ENCODE results near the gene CNTNAP2.
"Not testable (repeated sequence)": the region's sequence is repeated elsewhere in the genome, so short reads cannot be mapped to it uniquely, and the experiment has no call there.

CNTNAP2 gene

DNA sequence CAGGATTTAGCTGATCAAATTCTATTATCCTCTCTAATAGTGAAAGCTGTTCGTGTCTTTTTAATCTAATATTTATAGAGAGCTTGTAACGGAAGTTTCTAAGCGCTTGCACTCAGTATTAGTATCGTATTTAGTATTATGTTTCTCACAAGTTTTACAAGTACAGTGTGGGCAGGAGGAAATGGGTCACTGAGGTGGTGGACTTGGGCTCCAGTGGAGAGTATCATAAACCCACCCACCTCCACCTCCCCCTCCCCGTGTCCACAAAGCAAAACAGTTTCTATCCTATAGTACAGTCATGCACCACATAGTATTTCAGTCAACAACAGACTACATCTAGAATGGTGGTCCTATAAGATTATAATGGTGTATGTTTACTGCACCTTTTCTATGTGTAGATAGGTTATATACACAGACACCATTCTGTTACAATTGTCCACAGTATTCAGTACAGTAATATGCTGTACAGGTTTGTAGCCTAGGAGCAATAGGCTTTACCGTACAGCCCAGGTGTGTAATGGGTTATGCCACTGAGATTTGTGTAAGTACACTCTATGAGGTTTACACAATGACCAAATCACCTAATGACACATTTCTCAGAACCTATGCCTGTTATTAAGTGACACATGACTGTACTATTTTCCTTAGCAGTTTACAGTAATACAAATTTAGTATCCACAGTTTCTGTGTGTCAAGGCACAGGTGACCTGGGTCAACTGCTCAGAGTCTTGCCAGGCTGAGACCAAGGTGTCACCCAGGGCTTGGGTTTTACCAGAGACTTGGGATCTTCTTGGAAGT, 1452.7 kb downstream of the CNTNAP2 start:
- H3K36me3 Mint-ChIP-seq (ENCODE audit: low read depth), result no peaks in the 10 kb centered on the region
- H3K27me3 Mint-ChIP-seq (ENCODE audit: low read depth), result no peaks in the 10 kb centered on the region
- H3K4me1 Mint-ChIP-seq (ENCODE audit: low read depth), result no peaks in the 10 kb centered on the region
- H3K9me3 Mint-ChIP-seq, result peaks cover 32% of the 10 kb centered on the region
- H3K4me3 Mint-ChIP-seq, result no peak overlapping the region
- no peak for DNase-seq (ENCODE audit: low spot score)
- H3K27ac Mint-ChIP-seq, result no peak overlapping the region

DNA sequence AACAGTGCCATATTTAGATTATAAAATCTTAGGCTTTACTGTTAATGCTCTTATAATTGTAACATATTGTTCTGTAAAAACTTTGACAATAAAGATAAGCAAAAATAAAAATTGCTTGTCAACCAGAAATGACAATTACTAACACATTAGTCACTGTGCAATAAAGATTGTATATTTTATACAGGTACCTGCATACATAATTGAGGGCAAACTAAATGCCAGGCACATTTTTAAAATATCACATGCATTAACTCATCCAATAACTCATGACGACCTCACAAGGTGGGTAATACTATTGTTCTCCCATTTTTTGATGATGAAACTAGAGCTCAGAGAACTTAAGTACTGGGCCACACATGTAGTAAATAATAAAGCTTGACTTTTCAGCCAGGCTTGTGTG, 1453.8 kb downstream of the CNTNAP2 start:
- Mint-ChIP-seq H3K4me1 (ENCODE audit: low read depth) (no peaks in the 10 kb centered on the region), H3K4me3 (no peak overlapping the region), H3K27ac (no peak overlapping the region), H3K36me3 (ENCODE audit: low read depth) (no peaks in the 10 kb centered on the region), H3K27me3 (ENCODE audit: low read depth) (no peaks in the 10 kb centered on the region), H3K9me3 (peaks cover 25% of the 10 kb centered on the region)
- DNase-seq (ENCODE audit: low spot score), result no peak

DNA sequence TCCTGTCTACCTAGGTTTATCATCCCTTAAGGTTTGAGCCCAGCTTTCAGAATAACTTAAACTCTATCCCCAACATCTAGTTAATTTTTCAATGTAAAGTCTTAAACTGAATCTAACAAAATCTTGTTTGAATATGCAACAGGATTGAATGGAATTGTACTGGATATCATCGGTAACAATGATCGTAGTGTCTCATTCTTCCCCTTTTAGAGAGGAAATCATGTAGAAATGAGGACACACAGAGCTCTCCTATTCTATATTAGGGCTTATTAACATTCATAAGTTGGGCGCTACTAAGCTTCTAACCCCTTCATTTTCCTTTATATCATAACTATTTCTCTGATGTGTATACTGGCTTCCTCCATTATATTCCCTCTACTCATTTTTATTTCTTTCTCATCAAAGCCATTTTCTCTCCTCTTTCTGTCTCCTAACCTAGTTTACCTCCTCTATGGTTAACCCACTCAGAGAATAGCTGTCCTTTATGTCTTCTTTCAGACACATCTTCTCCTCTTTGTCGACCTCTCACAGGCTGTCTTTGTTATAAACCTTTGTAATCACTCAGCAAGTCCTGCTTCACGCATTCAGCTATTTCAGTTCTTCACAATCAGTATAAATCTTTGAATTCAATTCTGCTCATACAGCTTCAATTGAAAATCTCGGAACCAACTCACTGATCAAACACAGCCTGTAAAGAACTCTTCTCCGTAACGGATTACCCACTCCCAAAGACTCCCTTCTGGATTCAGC, 1455.0 kb downstream of the CNTNAP2 start:
- Mint-ChIP-seq H3K36me3 (ENCODE audit: low read depth) (no peaks in the 10 kb centered on the region), H3K4me3 (no peak overlapping the region), H3K9me3 (peaks cover 21% of the 10 kb centered on the region), H3K27ac (no peak overlapping the region), H3K27me3 (ENCODE audit: low read depth) (no peaks in the 10 kb centered on the region), H3K4me1 (ENCODE audit: low read depth) (no peaks in the 10 kb centered on the region)
- no peak for DNase-seq (ENCODE audit: low spot score)

DNA sequence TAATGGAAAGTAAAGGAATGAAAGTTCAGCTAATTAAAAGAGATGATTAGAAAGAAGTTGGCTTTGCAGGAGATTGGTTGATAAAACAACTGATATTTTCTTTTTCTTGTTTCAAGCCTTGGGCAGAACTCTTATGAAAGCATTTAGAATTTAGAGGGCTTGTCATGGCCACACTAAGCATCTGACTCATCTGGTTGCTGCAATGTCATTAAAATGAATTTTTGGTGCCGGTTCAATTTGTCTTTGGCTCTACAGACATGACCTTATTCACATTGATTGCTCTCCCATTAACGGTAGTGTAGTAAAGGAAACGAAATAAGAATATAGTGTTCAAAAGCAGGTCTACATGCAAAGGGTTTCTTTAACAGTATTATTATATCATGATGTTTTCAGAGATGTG, 1461.6 kb downstream of the CNTNAP2 start:
- H3K27ac Mint-ChIP-seq, result no peak overlapping the region
- no peaks in the 10 kb centered on the region for H3K27me3 Mint-ChIP-seq (ENCODE audit: low read depth)
- no peak for DNase-seq (ENCODE audit: low spot score)
- H3K4me3 Mint-ChIP-seq, result no peak overlapping the region
- H3K9me3 Mint-ChIP-seq, result no peaks in the 10 kb centered on the region
- no peaks in the 10 kb centered on the region for H3K4me1 Mint-ChIP-seq (ENCODE audit: low read depth)
- no peaks in the 10 kb centered on the region for H3K36me3 Mint-ChIP-seq (ENCODE audit: low read depth)

DNA sequence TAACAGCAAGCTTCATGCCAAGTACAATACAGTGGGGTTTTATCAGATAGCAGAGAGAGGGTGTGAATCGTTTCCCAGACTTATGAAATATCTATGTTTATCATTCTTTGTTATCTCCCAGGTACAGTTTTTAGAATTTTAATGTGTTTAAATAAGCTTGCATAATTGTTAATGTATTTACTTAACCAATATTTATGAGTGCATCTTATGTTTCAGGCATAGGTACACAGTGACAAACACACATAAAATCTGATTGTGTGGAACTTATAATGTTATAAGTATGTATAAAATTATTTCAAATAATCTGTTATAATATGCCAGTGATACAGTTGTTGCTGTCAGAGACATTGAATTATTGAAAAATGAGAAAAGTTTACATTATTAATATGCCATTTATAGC, 1462.5 kb downstream of the CNTNAP2 start:
- H3K27me3 Mint-ChIP-seq (ENCODE audit: low read depth), result no peaks in the 10 kb centered on the region
- H3K9me3 Mint-ChIP-seq, result peaks cover 3% of the 10 kb centered on the region
- H3K36me3 Mint-ChIP-seq (ENCODE audit: low read depth), result no peaks in the 10 kb centered on the region
- H3K27ac Mint-ChIP-seq, result no peak overlapping the region
- no peak overlapping the region for H3K4me3 Mint-ChIP-seq
- no peaks in the 10 kb centered on the region for H3K4me1 Mint-ChIP-seq (ENCODE audit: low read depth)
- no peak for DNase-seq (ENCODE audit: low spot score)

DNA sequence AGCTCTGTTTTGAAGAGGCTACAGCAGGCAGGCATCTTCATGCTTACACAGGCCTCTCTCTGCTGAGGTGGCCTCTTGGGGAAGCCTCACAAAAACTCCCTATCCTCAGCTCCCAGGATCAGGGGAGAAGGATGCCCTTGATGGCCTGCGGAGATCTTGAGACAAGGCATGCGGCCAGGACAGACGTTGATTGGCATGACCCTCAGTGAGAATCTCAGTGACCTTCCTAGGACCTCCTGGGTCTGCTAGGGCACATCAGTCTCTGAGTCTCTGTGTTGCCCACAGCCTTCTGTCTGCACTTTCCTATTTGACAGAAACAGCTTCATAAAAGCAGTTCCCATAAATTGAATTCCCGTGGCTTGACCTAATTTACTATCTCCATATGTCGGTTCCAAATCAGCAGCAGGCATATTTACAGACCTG, 1468.2 kb downstream of the CNTNAP2 start:
- Mint-ChIP-seq H3K36me3 (ENCODE audit: low read depth) (no peaks in the 10 kb centered on the region), H3K27me3 (ENCODE audit: low read depth) (no peaks in the 10 kb centered on the region), H3K4me3 (no peak overlapping the region), H3K9me3 (peaks cover 8% of the 10 kb centered on the region), H3K4me1 (ENCODE audit: low read depth) (no peaks in the 10 kb centered on the region), H3K27ac (no peak overlapping the region)
- DNase-seq (ENCODE audit: low spot score), result no peak

DNA sequence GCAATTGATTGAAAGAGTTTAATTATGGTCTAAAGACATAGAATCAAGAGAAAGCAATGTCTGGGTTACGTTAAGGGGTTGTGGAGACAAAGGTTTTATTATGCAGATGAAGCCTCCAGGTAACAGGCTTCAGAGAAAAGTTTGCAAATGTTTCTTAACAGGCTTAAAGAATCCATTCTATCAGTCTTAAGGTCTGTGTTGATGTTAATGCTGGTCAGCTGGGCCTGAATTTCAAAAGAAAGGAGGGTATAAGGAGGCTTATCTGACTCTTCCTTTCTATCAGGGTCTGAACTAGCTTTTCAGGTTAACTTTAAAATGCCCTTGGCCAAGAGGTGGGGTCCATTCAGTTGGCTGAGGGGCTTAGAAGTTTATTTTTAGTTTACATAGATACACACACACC, 1469.5 kb downstream of the CNTNAP2 start:
- Mint-ChIP-seq H3K36me3 (ENCODE audit: low read depth) (no peaks in the 10 kb centered on the region), H3K4me1 (ENCODE audit: low read depth) (no peaks in the 10 kb centered on the region), H3K4me3 (no peak overlapping the region), H3K27me3 (ENCODE audit: low read depth) (no peaks in the 10 kb centered on the region), H3K27ac (no peak overlapping the region), H3K9me3 (peaks cover 8% of the 10 kb centered on the region)
- no peak for DNase-seq (ENCODE audit: low spot score)

DNA sequence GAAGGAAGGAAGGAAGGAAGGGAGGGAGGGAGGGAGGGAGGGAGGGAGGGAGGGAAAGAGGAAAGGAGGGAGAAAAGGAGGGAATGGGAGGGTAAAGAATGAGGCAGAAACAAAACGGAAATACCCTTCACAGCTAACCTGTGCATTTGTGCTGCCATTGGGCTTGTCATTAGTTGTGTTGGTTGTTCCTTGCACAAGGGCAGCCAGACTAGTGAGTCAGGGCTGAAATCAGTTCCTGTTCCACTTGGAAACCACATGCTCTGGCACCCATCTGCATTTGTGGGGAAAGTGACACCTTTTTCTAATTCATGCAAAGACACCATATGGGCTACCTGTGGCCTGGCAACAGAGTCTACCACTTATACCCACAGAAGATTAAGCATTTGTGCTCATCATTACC, 1469.9 kb downstream of the CNTNAP2 start:
- peaks cover 8% of the 10 kb centered on the region for H3K9me3 Mint-ChIP-seq
- H3K27ac Mint-ChIP-seq, result no peak overlapping the region
- no peaks in the 10 kb centered on the region for H3K27me3 Mint-ChIP-seq (ENCODE audit: low read depth)
- no peaks in the 10 kb centered on the region for H3K36me3 Mint-ChIP-seq (ENCODE audit: low read depth)
- H3K4me1 Mint-ChIP-seq (ENCODE audit: low read depth), result no peaks in the 10 kb centered on the region
- DNase-seq (ENCODE audit: low spot score), result no peak
- no peak overlapping the region for H3K4me3 Mint-ChIP-seq

DNA sequence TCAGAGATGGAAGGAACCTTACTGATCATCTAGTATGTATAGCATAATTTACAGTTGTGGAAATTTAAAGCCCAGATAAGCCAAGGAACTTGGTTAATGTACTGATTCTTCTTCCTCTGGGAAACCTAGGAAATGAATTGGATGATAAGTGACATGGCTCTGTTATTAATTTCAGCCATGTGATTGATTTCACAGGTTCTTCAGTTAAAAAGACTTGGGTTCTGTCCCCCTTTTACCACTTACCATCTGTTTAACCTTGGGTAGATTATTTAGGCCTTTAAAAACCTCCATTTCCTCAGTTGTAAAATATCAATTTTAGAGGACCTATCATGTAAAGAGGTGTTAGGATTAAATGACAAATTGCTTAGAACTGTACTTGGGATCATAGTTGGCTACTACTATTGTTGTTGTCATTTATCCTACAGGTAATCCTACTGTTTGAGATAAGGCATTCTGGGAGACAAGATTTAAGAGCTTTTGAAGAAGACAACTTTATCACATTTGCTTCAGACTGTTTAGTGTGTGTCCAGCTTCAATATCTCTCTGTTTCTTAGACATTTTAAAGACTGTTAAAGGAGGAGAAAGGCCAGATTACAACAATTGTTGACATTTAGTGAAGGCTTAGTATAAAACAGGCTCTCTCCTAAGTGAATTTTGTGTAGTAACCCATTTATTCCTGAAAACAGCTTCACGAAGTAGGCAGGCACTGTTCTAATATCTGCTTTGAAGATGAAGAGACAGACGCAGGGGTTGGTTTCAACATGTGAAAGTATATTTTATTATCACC, 1476.9 kb downstream of the CNTNAP2 start:
- Mint-ChIP-seq H3K4me3 (no peak overlapping the region), H3K27ac (no peak overlapping the region), H3K9me3 (peaks cover 15% of the 10 kb centered on the region), H3K4me1 (ENCODE audit: low read depth) (no peaks in the 10 kb centered on the region), H3K36me3 (ENCODE audit: low read depth) (no peaks in the 10 kb centered on the region), H3K27me3 (ENCODE audit: low read depth) (no peaks in the 10 kb centered on the region)
- DNase-seq (ENCODE audit: low spot score), result no peak

DNA sequence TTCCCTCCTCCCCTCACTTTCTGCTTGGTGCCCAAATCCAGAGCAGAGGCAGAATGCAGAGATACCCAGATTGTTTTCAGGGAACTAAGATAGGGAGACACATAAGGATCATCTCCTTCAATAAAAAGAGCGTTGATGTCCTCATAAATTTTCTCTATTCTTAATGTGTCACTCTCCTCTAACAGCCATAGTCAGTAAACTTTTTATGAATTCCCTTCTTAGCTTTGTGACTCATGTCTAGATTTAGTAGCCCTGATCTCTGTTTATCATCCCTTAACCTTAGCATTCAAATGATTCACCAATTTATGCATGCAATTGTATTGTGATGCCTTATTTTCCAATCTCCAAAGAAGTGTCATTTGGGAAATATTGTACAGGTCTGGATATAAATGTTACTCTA, 1478.4 kb downstream of the CNTNAP2 start:
- H3K27me3 Mint-ChIP-seq (ENCODE audit: low read depth), result no peaks in the 10 kb centered on the region
- no peaks in the 10 kb centered on the region for H3K36me3 Mint-ChIP-seq (ENCODE audit: low read depth)
- no peak for DNase-seq (ENCODE audit: low spot score)
- no peak overlapping the region for H3K4me3 Mint-ChIP-seq
- peaks cover 25% of the 10 kb centered on the region for H3K9me3 Mint-ChIP-seq
- H3K27ac Mint-ChIP-seq, result no peak overlapping the region
- no peaks in the 10 kb centered on the region for H3K4me1 Mint-ChIP-seq (ENCODE audit: low read depth)

DNA sequence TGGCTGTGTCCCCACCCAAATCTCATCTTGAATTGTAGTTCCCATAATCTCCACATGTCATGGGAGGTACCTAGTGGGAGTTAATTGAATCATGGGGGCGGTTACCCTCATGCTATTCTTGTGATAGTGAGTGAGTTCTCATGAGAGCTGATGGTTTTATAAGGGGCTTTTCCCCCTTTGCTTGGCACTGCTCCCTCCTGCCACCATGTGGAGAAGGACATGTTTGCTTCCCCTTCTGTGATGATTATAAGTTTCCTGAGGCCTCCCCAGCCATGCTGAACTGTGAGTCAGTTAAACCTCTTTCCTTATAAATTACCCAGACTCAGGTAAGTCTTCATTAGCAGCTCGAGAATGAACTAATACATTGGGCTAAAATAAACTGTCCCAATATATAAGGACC, 1482.1 kb downstream of the CNTNAP2 start:
- DNase-seq (ENCODE audit: low spot score); H3K27ac Mint-ChIP-seq; H3K36me3 Mint-ChIP-seq (ENCODE audit: low read depth); H3K4me3 Mint-ChIP-seq; H3K4me1 Mint-ChIP-seq (ENCODE audit: low read depth); H3K27me3 Mint-ChIP-seq (ENCODE audit: low read depth): not testable (repeated sequence)
- peaks cover 34% of the 10 kb centered on the region for H3K9me3 Mint-ChIP-seq

DNA sequence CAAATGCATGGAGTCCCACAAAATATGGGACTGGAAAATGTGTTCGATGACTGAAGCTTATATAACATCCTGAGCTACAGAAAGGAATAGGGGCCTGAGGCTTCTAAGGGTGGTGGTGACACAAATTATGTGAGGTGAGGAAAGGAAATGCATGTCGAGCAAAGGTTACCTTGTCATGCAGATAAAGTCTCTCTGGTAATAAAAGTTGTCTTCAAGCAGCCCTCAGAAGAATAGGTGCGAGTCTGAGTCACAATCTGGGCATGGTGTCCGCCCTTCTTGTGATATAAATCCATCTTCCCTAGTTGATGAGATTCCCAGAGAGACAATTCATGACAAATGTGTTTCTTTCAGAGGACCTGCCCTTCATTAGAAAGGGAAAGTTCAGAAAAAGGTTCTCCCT, 1488.7 kb downstream of the CNTNAP2 start:
- Mint-ChIP-seq H3K36me3 (ENCODE audit: low read depth) (no peaks in the 10 kb centered on the region), H3K4me1 (ENCODE audit: low read depth) (no peaks in the 10 kb centered on the region), H3K9me3 (peaks cover 27% of the 10 kb centered on the region), H3K27ac (no peak overlapping the region), H3K27me3 (ENCODE audit: low read depth) (no peaks in the 10 kb centered on the region), H3K4me3 (no peak overlapping the region)
- no peak for DNase-seq (ENCODE audit: low spot score)

DNA sequence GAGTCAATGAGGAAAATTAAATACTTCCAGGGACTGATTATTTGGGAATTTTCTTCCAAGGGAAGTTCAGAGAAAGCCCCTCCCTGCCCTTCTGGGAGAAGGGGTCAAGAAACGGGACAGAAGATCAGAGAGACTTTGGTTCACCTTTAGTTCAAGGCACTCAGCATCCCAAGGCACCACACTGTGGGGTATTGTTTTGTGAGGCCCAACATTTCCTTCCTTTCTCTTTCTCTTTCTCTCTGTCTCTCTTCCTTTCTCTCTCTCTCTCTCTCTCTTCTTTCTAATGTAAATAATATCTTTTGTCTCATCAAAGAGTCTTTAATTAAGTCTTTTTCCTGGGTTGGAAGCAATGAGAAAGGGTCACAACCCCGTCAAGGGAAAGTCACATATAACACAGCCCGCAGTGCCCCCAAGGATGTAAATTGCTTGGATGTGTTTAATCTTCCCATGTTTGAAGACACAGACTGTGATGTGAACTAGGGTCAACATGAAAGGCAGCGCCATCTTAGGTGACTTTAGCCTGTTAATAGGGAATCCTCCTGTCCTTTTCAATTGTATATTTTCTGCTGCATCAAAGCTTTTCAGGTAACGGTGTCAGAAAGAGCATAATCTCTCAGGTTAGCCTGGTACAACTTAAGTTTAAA, 1490.7 kb downstream of the CNTNAP2 start:
- peaks cover 20% of the 10 kb centered on the region for H3K9me3 Mint-ChIP-seq
- H3K27ac Mint-ChIP-seq, result no peak overlapping the region
- no peaks in the 10 kb centered on the region for H3K27me3 Mint-ChIP-seq (ENCODE audit: low read depth)
- no peak for DNase-seq (ENCODE audit: low spot score)
- H3K4me1 Mint-ChIP-seq (ENCODE audit: low read depth), result no peaks in the 10 kb centered on the region
- H3K36me3 Mint-ChIP-seq (ENCODE audit: low read depth), result no peaks in the 10 kb centered on the region
- H3K4me3 Mint-ChIP-seq, result no peak overlapping the region

DNA sequence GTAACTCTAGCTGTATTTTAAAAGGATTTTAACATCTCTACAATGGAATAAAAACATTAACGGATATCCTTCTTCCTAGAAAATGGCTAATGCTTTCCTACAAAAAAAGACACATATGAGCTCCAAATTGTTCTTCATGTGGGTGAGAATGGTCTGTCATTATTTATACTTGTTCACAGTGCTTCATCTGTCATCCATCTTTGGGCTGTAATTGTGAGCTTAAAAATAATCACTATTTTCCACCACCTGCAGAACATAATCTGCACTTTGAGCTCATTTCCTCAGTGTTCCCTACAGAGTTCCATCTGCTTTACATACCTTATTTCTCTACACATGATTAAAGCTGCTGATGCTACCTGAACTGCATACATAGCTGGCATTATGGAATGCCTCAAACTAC, 1494.8 kb downstream of the CNTNAP2 start:
- Mint-ChIP-seq H3K27ac (no peak overlapping the region), H3K4me3 (no peak overlapping the region), H3K9me3 (peaks cover 11% of the 10 kb centered on the region), H3K4me1 (ENCODE audit: low read depth) (no peaks in the 10 kb centered on the region), H3K36me3 (ENCODE audit: low read depth) (no peaks in the 10 kb centered on the region), H3K27me3 (ENCODE audit: low read depth) (no peaks in the 10 kb centered on the region)
- DNase-seq (ENCODE audit: low spot score), result no peak
